ENCODE data around the gene PPP2R5A.

The PPP2R5A gene

GRCh38 chr1:212351588-212352362 lies 66.6 kb downstream of the PPP2R5A start:
- H3K4me3 Mint-ChIP-seq: no peak overlapping the region
- peaks cover 10% of the 10 kb centered on the region for H3K36me3 Mint-ChIP-seq
- H3K27ac Mint-ChIP-seq: peak overlapping the region; percentile 30
- no peaks in the 10 kb centered on the region for H3K4me1 Mint-ChIP-seq
- no peaks in the 10 kb centered on the region for H3K9me3 Mint-ChIP-seq
- H3K27me3 Mint-ChIP-seq: no peaks in the 10 kb centered on the region

DNA sequence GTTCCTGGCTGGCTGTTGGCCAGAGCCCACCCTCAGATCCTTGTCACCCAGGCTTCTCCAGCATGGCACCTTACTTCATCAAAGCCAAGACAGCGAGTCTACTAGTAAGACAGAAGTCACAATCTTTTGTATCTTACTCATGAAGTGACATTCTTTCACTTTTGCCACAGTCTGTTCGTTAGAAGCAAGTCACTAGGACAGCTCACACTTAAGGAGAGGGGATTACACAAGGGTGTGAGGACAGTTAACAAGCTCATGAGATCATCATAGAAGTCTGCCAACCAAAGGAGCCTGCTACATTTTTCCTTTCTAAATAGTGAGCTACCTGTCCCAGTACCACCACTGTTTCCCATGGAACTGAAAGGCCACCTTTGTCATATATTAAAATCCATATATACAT lies 68.0 kb downstream of the PPP2R5A start:
- Mint-ChIP-seq H3K27me3 (no peaks in the 10 kb centered on the region), H3K4me1 (no peaks in the 10 kb centered on the region), H3K36me3 (peaks cover 7% of the 10 kb centered on the region), H3K27ac (peak overlapping the region; percentile 47), H3K9me3 (no peaks in the 10 kb centered on the region), H3K4me3 (no peak overlapping the region)

DNA sequence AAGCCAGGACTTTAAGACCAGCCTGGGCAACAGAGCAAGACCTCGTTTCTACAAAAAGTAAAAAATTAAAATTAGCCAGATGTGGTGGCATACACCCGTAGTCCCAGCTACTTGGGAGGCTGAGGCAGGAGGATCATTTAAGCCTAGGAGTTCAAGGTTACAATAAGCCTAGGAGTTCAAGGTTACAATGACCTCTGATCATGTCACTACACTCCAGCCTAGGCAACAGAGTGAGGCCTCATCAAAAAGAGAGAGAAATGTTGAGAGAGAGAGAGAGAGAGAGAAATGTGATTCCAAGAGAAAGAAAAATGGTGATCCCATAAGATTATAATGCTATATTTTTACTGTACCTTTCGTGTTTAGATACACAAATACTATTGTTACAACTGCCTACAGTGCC lies 69.3 kb downstream of the PPP2R5A start:
- peaks cover 7% of the 10 kb centered on the region for H3K36me3 Mint-ChIP-seq
- no peak overlapping the region for H3K27ac Mint-ChIP-seq
- H3K4me3 Mint-ChIP-seq: no peak overlapping the region
- no peaks in the 10 kb centered on the region for H3K4me1 Mint-ChIP-seq
- no peaks in the 10 kb centered on the region for H3K9me3 Mint-ChIP-seq
- H3K27me3 Mint-ChIP-seq: no peaks in the 10 kb centered on the region

- H3K4me1 Mint-ChIP-seq: no peaks in the 10 kb centered on the region
- H3K9me3 Mint-ChIP-seq: no peaks in the 10 kb centered on the region
- no peak overlapping the region for H3K4me3 Mint-ChIP-seq
- H3K27me3 Mint-ChIP-seq: no peaks in the 10 kb centered on the region
- peaks cover 10% of the 10 kb centered on the region for H3K36me3 Mint-ChIP-seq
- no peak overlapping the region for H3K27ac Mint-ChIP-seq
Observed at GRCh38 chr1:212355230-212355969, 70.2 kb downstream of the PPP2R5A start.

DNA sequence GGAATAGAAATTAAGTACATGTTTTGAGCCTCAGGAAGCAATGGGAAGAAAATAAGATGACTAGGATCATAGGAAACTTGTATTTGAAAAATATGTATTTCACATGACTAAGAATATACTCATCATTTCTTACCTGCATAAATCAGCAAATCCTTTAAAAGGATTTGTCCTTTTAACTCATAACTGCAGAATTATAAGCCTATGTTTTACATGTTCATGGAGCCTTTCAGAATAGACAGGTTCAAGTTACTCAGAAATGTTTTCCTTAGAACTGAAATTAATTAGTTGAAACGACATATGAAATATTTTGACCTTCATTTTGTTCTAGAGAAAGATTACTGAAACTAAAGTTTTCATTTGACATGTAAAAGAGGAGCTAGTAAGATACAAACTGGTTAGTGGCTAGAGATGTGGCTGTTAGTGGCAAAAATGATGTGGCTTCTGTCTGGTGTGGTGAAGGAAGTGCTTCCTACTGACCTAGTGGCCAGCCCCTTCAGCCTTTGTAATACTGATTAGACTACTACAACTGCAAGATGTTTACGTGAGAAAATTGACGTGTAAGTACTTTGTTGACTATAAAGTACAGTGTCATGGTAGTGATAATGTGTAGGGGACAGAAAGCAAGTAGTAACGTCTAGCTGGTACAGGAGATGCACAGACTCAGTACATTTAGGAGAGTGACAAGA lies 74.7 kb downstream of the PPP2R5A start:
- no peaks in the 10 kb centered on the region for H3K27me3 Mint-ChIP-seq
- peaks cover 10% of the 10 kb centered on the region for H3K36me3 Mint-ChIP-seq
- no peaks in the 10 kb centered on the region for H3K4me1 Mint-ChIP-seq
- no peak overlapping the region for H3K4me3 Mint-ChIP-seq
- no peaks in the 10 kb centered on the region for H3K9me3 Mint-ChIP-seq
- H3K27ac Mint-ChIP-seq: peak overlapping the region; percentile 64

- Mint-ChIP-seq H3K36me3 (peaks cover 20% of the 10 kb centered on the region), H3K27me3 (no peaks in the 10 kb centered on the region), H3K9me3 (no peaks in the 10 kb centered on the region), H3K27ac (peak overlapping the region; percentile 75), H3K4me1 (no peaks in the 10 kb centered on the region), H3K4me3 (no peak overlapping the region)
Observed at GRCh38 chr1:212364985-212365384, 79.8 kb downstream of the PPP2R5A start.

GRCh38 chr1:212366901-212367300 lies 81.7 kb downstream of the PPP2R5A start:
- peak overlapping the region; percentile 85 for H3K27ac Mint-ChIP-seq
- no peaks in the 10 kb centered on the region for H3K27me3 Mint-ChIP-seq
- H3K4me1 Mint-ChIP-seq: no peaks in the 10 kb centered on the region
- H3K9me3 Mint-ChIP-seq: no peaks in the 10 kb centered on the region
- peaks cover 26% of the 10 kb centered on the region for H3K36me3 Mint-ChIP-seq
- H3K4me3 Mint-ChIP-seq: no peak overlapping the region

GRCh38 chr1:212367474-212368072 lies 82.4 kb downstream of the PPP2R5A start:
- Mint-ChIP-seq H3K27ac (no peak overlapping the region), H3K4me3 (no peak overlapping the region), H3K36me3 (peaks cover 32% of the 10 kb centered on the region), H3K9me3 (no peaks in the 10 kb centered on the region), H3K27me3 (no peaks in the 10 kb centered on the region), H3K4me1 (no peaks in the 10 kb centered on the region)

DNA sequence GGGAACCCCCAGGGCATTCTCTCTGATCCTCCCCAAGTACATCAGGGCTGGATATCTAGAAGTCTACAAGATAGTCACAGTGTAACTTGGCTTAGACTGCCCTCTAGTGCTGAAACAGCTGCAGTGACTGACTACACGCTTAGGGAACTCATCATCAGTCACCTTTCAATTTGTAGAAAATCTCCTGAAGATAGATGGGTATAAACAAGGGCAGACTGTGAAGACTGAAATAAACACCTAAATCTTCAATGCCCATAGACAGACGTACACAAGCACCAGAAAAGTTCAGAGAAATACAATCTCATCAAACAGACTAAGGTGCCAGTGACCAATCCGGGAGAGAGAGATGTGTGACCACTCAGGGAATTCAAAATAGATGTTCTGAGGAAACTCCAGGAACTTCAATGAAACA lies 82.9 kb downstream of the PPP2R5A start:
- no peak overlapping the region for H3K4me3 Mint-ChIP-seq
- no peaks in the 10 kb centered on the region for H3K27me3 Mint-ChIP-seq
- H3K4me1 Mint-ChIP-seq: no peaks in the 10 kb centered on the region
- no peak overlapping the region for H3K27ac Mint-ChIP-seq
- H3K9me3 Mint-ChIP-seq: peaks cover 3% of the 10 kb centered on the region
- peaks cover 35% of the 10 kb centered on the region for H3K36me3 Mint-ChIP-seq

- Mint-ChIP-seq H3K27ac (no peak overlapping the region), H3K4me1 (no peaks in the 10 kb centered on the region), H3K27me3 (no peaks in the 10 kb centered on the region), H3K36me3 (peaks cover 26% of the 10 kb centered on the region), H3K9me3 (peaks cover 7% of the 10 kb centered on the region), H3K4me3 (no peak overlapping the region)
Observed at GRCh38 chr1:212375986-212376385, 90.8 kb downstream of the PPP2R5A start.

DNA sequence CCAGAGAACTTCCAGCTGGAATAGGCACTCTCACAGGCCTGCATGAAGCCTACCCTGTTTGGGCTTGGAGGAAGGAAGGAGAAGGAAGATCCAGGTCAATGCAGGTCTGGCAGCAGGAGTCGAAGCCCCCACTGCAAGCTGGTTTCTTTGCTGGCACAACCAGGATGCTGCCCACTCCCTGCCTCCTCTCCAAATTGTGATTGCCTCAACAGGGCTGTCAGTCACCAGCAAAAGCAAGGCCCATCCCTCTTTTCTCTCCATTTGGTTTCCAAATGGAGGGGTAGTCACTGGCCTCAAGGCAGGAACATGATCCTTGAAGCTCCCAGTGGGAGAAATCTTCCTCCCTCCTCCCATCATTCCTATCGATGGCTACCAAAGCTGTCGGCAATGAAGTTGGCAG lies 92.4 kb downstream of the PPP2R5A start:
- H3K36me3 Mint-ChIP-seq: peaks cover 13% of the 10 kb centered on the region

GRCh38 chr1:212379366-212379765 lies 94.2 kb downstream of the PPP2R5A start:
- Mint-ChIP-seq H3K4me3 (no peak overlapping the region), H3K27ac (no peak overlapping the region), H3K4me1 (no peaks in the 10 kb centered on the region), H3K36me3 (peaks cover 5% of the 10 kb centered on the region), H3K9me3 (no peaks in the 10 kb centered on the region), H3K27me3 (no peaks in the 10 kb centered on the region)

More for the DNA sequence above, 92.4 kb downstream of the PPP2R5A start:
- Mint-ChIP-seq H3K4me1 (no peaks in the 10 kb centered on the region), H3K27me3 (no peaks in the 10 kb centered on the region), H3K9me3 (peaks cover 7% of the 10 kb centered on the region), H3K4me3 (no peak overlapping the region), H3K27ac (no peak overlapping the region)

- Mint-ChIP-seq H3K4me1 (no peaks in the 10 kb centered on the region), H3K36me3 (peaks cover 7% of the 10 kb centered on the region), H3K27me3 (no peaks in the 10 kb centered on the region), H3K27ac (no peak overlapping the region), H3K4me3 (no peak overlapping the region), H3K9me3 (no peaks in the 10 kb centered on the region)
Observed at GRCh38 chr1:212381397-212382035, 96.3 kb downstream of the PPP2R5A start.

DNA sequence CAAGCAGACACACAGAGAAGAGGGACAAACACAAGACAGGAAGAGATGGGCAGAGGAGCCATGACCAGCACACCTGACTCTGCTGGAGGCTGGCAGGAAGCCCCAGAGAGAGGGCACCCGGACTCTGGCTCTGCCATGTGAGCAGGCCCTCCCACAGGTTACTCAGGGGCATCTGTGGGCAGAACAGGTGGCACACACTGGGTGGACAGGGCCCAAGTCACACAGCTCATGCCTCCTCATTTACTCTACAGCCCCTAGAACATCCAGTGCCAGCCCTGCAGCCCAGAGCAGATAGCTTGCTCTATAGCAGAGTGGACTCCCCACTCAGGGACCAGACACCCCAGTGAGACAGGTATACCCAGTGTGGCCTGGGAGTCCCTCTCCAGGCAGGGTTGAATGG lies 100.8 kb downstream of the PPP2R5A start:
- Mint-ChIP-seq H3K27me3 (no peaks in the 10 kb centered on the region), H3K27ac (no peak overlapping the region), H3K4me3 (no peak overlapping the region), H3K9me3 (peaks cover 9% of the 10 kb centered on the region), H3K36me3 (peaks cover 22% of the 10 kb centered on the region), H3K4me1 (peaks cover 10% of the 10 kb centered on the region)

- Mint-ChIP-seq H3K27ac (no peak overlapping the region), H3K27me3 (no peaks in the 10 kb centered on the region), H3K9me3 (peaks cover 9% of the 10 kb centered on the region), H3K4me3 (no peak overlapping the region), H3K36me3 (peaks cover 26% of the 10 kb centered on the region), H3K4me1 (peaks cover 20% of the 10 kb centered on the region)
Observed at GRCh38 chr1:212388985-212389716, 103.9 kb downstream of the PPP2R5A start.

Data from activated naive CD4-positive, alpha-beta T cell treated with anti-CD3 and anti-CD28 coated beads, Interleukin-2, amount 50 U/mL, for 24 hours (primary cell).